HG03342 (cell line): ENCODE results near the gene TPI1.
A peak's percentile ranks its signal among the peaks of the same experiment; 100 is the strongest.
"Not testable (repeated sequence)": the region's sequence is repeated elsewhere in the genome, so short reads cannot be mapped to it uniquely, and the experiment has no call there.

Experiments used
- ATAC-seq: cut with Tn5 transposase; IDR thresholded peaks from one replicate; pipeline ENCODE4 v1.9.1; 2021; ENCODE audit warnings: mild to moderate bottlenecking, moderate library complexity; ENCODE audit not compliant: unreplicated experiment

TPI1 gene

DNA sequence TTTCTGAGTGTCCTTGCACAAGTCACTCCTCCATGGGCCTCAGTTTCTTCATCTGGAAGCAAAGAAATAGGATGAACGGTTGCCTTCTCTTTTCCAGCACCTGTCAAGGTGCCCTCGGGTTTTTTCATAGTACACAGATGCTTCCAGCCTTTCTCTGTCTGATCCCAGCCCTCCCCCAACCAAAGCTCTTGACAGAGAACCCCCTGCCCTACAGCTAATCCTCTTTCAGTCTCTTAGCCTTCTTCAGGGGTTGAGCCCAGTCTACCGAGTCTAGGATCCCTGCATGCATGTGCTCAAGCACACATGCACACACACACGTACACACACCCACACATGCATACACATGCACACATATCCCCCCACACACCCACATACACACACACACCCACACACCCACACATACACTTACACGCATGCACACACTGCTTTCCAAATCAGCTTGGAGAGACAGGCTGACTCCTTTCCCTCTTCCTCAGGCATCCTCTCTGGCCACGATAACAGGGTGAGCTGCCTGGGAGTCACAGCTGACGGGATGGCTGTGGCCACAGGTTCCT, 20.9 kb upstream of the TPI1 start:
- no peak for ATAC-seq

DNA sequence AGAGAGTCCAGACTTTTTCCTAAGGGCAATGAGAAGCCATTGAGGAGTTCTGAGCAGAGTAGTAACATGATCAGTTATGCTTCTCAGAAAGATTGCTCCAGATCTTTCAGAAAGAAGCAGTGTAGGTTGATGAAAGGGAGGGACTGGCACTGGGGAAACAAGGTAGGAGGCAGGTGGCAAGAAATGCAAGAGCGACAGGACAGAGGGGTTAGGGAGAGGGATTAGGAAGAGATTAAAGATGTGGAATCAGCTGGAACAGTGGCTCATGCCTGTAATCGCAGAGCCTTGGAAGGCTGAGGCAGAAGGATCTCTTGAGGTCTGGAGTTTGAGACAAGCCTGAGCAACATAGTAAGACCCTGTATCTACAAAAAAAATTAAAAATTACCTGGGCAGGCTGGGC, 19.7 kb upstream of the TPI1 start:
- no peak for ATAC-seq

DNA sequence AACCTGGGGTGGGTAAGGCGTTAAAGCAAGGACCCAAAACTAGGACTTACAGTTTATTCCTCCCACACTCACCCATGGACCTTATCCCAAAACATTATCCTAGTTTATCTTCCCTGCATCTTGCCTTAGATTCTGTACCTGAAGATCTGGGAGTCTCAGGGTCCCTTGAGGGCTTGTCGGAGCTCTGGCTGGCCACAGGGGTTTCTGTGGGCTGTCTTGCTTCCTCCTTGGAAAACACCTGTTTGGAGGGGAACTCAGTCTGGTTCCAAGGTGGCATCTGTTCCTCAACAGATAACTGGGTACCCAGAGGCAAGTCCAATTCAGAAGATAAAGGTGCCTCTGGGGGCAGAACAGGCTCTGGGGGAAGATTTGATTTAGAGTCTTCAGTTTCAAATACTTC, 17.9 kb upstream of the TPI1 start:
- no peak for ATAC-seq

DNA sequence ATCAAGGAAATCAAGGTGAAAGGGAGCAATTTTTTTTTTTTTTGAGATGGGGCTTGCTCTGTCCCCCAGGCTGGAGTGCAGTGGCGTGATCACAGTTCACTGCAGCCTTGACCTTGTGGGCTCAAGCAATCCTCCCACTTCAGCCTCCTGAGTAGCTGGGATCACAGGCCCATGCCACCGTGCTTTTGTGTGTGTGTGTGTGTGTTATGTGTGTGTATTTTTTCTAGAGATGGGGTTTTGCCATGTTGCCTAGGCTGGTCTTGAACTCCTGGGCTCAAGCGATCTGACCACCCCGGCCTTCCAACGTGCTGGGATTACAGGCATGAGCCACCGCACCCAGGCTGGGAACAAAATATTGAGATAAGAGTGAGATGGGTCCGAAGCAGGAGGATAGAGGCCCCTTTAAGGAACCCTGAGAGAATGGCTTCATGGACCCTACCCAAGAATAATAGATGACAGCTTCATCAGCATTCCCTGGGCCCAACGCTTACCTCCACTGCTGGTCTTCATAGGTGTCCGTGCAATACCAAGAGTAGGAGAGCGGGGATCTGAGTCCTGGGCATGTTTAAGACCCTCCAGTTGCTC, 17.3 kb upstream of the TPI1 start:
- no peak for ATAC-seq

DNA sequence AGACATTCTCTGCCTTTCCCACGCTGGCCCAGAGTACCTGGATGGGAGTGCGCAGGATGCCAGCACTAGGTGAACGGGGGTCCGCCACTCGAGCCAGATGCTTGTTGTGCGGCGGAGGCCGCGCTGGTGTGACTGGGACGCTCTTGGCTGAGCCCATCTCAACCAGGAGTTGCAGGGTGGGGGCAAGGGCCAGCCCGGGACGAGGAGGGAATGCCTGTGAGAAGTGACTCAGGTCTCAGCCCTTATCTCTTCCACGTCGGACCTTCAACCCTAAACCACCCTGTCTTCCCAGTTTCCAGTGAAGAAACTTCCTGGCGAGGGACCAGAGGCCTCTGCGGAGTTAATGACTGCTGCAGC, 16.6 kb upstream of the TPI1 start:
- no peak for ATAC-seq

- ATAC-seq, result peak; percentile 51
Measured at GRCh38 chr12:6851153-6851920, 16.0 kb upstream of the TPI1 start, which contains the start of gene CDCA3. Gene CDCA3 (minus strand): TSS chr12:6851286. CDS start chr12:6850952, 334 bp downstream.

GRCh38 chr12:6851921-6852650, 15.2 kb upstream of the TPI1 start, which contains the start of gene USP5:
Gene USP5 (plus strand): TSS chr12:6852150. CDS start chr12:6852180, 30 bp downstream.
- ATAC-seq, result peak; percentile 75

DNA sequence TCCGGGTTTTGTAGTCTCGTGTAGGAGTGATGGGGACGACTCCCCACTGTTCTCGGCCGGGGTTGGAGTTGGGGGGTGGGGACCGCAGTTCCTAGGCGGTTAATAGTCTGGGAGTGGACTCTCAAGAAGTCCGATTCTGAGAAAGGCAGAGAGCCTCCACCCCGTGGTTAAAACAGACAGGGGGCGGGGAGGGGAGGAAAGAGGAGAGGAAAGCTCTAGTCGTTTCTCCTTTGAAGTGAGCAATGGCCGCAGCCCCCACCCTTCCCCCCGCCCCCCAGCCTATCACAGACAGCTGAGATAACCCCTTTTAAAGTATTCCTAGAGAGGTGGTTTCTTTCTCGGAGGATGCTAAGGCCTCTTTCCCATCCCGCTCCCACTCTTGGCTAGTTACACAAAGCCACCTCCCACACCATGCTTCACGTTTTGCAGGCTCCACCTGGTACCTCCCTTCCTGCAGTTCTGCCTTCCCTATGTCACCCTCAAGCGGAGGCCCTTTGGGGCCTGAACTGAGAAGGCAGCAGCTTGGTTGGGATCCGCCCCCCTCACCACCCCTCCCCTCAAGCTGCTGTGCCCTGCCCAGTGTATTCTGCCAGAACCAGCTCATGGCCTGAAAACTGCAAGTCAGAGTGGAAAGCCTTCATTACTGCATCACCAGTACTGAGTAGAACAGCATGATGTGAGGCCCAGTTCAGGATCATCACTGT, 14.5 kb upstream of the TPI1 start:
- no peak for ATAC-seq

GRCh38 chr12:6853626-6854025, 13.7 kb upstream of the TPI1 start:
- ATAC-seq, result no peak

GRCh38 chr12:6854036-6854435, 13.3 kb upstream of the TPI1 start:
- no peak for ATAC-seq

GRCh38 chr12:6855322-6855721, 12.0 kb upstream of the TPI1 start:
- no peak for ATAC-seq

- no peak for ATAC-seq
Measured at GRCh38 chr12:6858799-6859198, 8.5 kb upstream of the TPI1 start.

- no peak for ATAC-seq
Measured at GRCh38 chr12:6860116-6860515, 7.2 kb upstream of the TPI1 start.

DNA sequence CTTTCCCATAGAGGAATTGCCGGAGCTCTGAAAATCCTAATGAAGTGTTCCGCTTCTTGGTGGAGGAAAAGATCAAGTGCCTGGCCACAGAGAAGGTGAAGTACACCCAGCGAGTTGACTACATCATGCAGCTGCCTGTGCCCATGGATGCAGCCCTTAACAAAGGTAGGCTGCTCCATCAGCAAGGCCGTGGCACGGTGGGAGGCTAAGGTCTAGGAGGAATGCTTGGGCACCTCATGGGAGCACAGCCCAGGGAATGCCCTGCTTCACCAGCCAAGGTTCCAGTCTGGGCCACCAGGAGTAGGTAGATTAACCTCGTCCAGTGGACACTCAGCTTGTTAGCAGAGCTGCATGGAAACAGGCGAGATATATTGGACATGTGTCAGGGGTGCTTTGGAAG, 6.4 kb upstream of the TPI1 start:
- ATAC-seq, result no peak

DNA sequence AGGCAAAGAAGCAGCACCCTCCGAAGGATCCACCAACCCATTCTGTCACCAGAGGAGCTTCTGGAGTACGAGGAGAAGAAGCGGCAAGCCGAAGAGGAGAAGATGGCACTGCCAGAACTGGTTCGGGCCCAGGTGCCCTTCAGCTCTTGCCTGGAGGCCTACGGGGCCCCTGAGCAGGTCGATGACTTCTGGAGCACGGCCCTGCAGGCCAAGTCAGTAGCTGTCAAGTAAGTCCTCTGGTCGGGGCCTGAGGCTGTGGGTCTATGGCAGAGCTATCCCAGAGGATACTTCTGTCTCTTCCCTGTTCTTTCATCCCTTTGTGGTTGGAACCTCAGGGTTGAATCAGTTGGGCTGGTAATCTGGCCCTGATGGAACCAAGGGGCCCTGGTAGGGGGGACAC, 5.9 kb upstream of the TPI1 start:
- ATAC-seq, result no peak

DNA sequence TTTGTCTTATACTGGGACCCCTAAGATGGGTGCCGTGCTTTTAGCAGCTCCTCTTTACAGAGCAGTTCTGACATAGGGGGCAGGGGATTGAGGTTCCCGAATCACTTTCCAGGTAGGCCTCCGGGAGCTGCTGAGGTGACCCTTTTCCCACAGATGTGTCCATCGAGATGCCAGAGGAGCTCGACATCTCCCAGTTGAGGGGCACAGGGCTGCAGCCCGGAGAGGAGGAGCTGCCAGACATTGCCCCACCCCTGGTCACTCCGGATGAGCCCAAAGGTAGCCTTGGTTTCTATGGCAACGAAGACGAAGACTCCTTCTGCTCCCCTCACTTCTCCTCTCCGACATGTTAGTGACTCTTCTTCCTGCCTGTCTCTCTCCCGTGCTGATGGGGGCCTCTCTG, 4.3 kb upstream of the TPI1 start:
- ATAC-seq, result no peak

DNA sequence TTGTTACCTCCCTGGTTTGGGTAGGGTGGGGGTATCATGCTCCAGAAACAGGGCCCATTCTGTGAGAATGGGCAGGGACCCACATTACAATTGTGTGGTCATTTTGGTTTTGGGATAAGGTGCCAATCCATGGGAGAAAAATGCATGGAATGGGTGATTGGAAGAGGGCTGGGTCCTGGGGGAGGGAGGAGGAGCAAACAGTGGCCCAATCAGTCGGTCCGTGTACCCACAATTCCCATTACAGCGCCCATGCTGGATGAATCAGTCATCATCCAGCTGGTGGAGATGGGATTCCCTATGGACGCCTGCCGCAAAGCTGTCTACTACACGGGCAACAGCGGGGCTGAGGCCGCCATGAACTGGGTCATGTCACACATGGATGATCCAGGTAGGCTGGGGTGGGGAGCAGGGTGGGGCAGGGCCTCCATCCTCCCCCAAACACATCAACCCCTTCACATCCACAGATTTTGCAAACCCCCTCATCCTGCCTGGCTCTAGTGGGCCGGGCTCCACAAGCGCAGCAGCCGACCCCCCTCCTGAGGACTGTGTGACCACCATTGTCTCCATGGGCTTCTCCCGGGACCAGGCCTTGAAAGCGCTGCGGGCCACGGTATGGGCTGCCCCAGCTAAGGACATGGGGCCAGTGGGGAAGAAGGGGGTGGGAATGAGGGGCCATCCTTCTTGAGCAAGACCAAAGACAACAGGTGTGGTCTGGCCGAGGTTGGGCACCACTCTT, 3.6 kb upstream of the TPI1 start:
- ATAC-seq, result no peak

DNA sequence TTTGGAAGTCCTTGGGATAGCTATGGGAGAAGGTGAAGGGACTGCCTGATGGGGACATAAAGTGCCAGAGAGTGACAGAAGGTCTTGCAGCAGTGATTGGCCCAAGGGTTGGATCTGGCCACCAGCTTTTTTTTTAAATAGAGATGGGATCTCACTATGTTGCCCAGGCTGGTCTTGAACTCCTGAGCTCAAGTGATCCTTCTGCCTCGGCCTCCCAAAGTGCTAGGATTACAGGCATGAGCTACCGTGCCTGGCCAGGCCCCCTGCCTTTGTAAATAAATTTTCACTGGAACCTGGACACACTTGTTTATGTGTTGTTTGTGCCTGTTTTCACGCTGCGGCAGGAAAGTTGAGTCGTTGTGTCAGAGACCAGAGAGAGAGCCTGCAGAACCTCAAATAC, 2.0 kb upstream of the TPI1 start:
- not testable (repeated sequence) for ATAC-seq

DNA sequence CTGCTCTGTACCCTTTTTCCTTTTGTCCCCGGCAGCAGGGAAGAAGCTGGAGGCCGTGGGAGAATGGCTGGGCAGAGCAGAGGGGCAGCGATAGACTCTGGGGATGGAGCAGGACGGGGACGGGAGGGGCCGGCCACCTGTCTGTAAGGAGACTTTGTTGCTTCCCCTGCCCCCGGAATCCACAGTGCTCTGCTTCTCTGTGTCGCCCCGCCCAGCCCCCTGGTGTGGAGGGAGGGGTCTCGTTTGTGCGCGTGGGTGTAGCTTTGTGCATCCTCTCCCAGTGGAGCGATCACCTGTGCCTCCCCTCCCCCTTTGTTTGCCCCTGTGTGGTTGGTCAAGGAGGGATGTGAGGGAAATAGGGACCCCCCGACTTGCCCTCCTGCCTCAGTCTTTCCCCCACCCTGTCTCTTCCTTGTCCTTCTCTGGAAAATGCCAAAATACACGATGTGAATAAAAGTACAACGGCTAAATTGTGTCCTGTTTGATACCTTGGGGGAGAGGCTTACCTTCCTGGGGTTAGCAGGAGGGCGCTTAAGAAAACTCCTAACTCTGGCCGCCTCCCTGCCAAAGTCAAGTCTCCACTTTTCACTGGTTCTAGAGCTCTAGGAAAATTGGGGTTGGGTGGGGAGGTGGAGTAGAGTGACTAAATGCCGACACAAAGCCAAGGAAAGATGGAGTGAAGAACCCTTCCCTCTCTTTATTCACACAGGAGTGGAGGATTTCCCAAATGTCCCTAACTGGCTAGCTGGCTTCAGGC, 990 bp upstream of the TPI1 start:
- no peak for ATAC-seq
